ENCODE results near the gene NTNG2. TPM values are rescaled to one million over a fixed set of nuclear protein-coding genes. Genes with fewer than 3 reads are reported as not detected.

Gene NTNG2
- total RNA-seq, 1 experiment from 2014 or later: 6.0 TPM

DNA sequence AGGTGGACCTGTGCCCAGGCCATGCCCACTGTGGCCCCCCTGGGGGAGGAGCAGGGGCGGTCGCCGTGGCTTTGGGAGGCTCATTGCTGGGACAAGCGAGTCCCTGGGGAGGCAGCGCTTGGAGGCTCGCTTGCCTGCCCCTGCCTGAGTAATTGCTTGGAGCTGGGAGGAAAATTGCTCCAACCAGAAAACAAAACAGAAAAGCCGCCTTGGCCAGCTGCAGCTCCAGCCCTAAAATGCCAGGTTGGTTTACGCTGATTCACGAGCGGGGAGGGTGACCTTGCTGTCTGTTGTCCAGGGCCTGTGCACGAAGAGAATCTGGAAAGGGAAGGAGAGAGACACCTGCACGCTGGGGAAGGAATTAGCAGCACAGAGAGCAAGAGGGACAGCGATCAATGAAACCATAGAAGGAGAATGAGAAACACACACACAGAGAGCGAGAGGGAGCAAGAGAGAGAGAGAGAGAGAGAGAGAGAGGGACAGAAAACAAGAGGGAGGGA lies 25.3 kb downstream of the NTNG2 start:
- H3F3A ChIP-seq (ENCODE audit: low read length, unreplicated experiment): no peaks in the 10 kb centered on the region
- no peaks in the 10 kb centered on the region; the same call in 1 of the 2 replicates for H3K4me1 ChIP-seq (ENCODE audit: insufficient read depth, low read length)
- no TSS peak for BruUV-seq (replicated peaks)
- TF ChIP-seq CTCF (conservative IDR thresholded peaks at IDR 0.05; ENCODE audit: low read depth, low read length): no peak
- TF ChIP-seq EZH2phosphoT487 (IDR thresholded peaks at IDR 0.05; ENCODE audit: borderline replicate concordance, low read length): no peak
- no peak for TF ChIP-seq EZH2 (IDR thresholded peaks at IDR 0.05; ENCODE audit: low read length, unreplicated experiment)
- H3K79me2 ChIP-seq (ENCODE audit: low read length): no peaks in the 10 kb centered on the region
- ChIA-PET POLR2A (ENCODE audit: unreplicated experiment) (no interaction called here), CTCF (no interaction called here)
- H2AFZ ChIP-seq (ENCODE audit: low read length): no peak overlapping the region
- intact Hi-C loops (cut with micrococcal nuclease): no loop called here
- no peak overlapping the region for H3K27ac ChIP-seq (ENCODE audit: low read length)
- no peak overlapping the region for H3K9ac ChIP-seq (ENCODE audit: low read length)
- no peaks in the 10 kb centered on the region for H3K9me2 ChIP-seq (replicated peaks; ENCODE audit: low read length)
- H4K20me1 ChIP-seq (ENCODE audit: low read length): no peaks in the 10 kb centered on the region
- H3K4me2 ChIP-seq (ENCODE audit: low read length): no peak overlapping the region
- no peaks in the 10 kb centered on the region for H3K9me3 ChIP-seq (ENCODE audit: low read length)
- no peaks in the 10 kb centered on the region for H3K27me3 ChIP-seq (ENCODE audit: low read length)
- no peak overlapping the region for H3K4me3 ChIP-seq (ENCODE audit: low read length)
- DNase-seq: no peak
- H3K36me3 ChIP-seq (ENCODE audit: low read depth, low read length): no peaks in the 10 kb centered on the region
- no peak for ATAC-seq

- intact Hi-C loops (cut with micrococcal nuclease): no loop called here
- Histone ChIP-seq H4K20me1 (ENCODE audit: low read length) (no peaks in the 10 kb centered on the region), H3K27ac (ENCODE audit: low read length) (no peak overlapping the region), H3K9me2 (replicated peaks; ENCODE audit: low read length) (no peaks in the 10 kb centered on the region), H3K4me3 (ENCODE audit: low read length) (no peak overlapping the region), H3K9me3 (ENCODE audit: low read length) (no peaks in the 10 kb centered on the region), H3K36me3 (ENCODE audit: low read depth, low read length) (no peaks in the 10 kb centered on the region), H3K9ac (ENCODE audit: low read length) (no peak overlapping the region), H2AFZ (ENCODE audit: low read length) (no peak overlapping the region), H3K79me2 (ENCODE audit: low read length) (no peaks in the 10 kb centered on the region), H3F3A (ENCODE audit: low read length, unreplicated experiment) (no peaks in the 10 kb centered on the region), H3K4me2 (ENCODE audit: low read length) (no peak overlapping the region), H3K27me3 (ENCODE audit: low read length) (no peaks in the 10 kb centered on the region), H3K4me1 (ENCODE audit: insufficient read depth, low read length) (no peaks in the 10 kb centered on the region)
- BruUV-seq (replicated peaks): no TSS peak
- ChIA-PET CTCF (interaction anchor here (0.6 to 0.7 kb wide), 2 partner anchors 23 to 65 kb away, joined by 3 to 4 read pairs; no protein-coding TSS in a partner anchor), POLR2A (ENCODE audit: unreplicated experiment) (no interaction called here)
- no peak for TF ChIP-seq EZH2phosphoT487 (IDR thresholded peaks at IDR 0.05; ENCODE audit: borderline replicate concordance, low read length)
- TF ChIP-seq CTCF (conservative IDR thresholded peaks at IDR 0.05; ENCODE audit: low read depth, low read length): no peak
- no peak for TF ChIP-seq EZH2 (IDR thresholded peaks at IDR 0.05; ENCODE audit: low read length, unreplicated experiment)
- ATAC-seq: no peak
- no peak for DNase-seq
Observed at GRCh38 chr9:132190966-132191365, 29.1 kb downstream of the NTNG2 start.

DNA sequence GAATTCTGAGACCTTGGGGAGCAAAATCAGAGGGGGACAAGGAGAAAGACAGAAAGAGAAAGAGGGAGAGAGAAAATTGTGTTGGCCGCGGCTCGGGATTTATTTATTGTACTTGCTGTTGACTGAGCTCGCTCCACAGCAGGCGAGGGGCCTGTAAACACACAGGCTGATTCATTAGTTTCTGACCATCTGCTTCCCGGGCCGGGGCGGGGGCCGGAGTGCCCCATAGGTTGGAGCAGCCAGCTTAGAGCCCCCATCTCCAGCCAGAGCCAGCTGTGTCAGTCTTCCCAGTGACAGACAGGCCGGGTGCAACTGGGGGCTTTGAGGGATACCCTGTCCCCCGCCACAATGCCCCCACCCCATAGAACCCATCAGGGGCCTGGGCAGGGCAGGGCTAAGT lies 30.9 kb downstream of the NTNG2 start:
- ATAC-seq: no peak
- DNase-seq: no peak
- Histone ChIP-seq H3K4me3 (ENCODE audit: low read length) (no peak overlapping the region), H4K20me1 (ENCODE audit: low read length) (no peaks in the 10 kb centered on the region), H3K4me2 (ENCODE audit: low read length) (no peak overlapping the region), H3F3A (ENCODE audit: low read length, unreplicated experiment) (no peaks in the 10 kb centered on the region), H3K9me2 (replicated peaks; ENCODE audit: low read length) (no peaks in the 10 kb centered on the region), H3K27ac (ENCODE audit: low read length) (no peak overlapping the region), H3K27me3 (ENCODE audit: low read length) (no peaks in the 10 kb centered on the region), H3K79me2 (ENCODE audit: low read length) (no peaks in the 10 kb centered on the region), H3K36me3 (ENCODE audit: low read depth, low read length) (no peaks in the 10 kb centered on the region), H3K4me1 (ENCODE audit: insufficient read depth, low read length) (no peaks in the 10 kb centered on the region), H3K9ac (ENCODE audit: low read length) (no peak overlapping the region), H2AFZ (ENCODE audit: low read length) (no peak overlapping the region), H3K9me3 (ENCODE audit: low read length) (no peaks in the 10 kb centered on the region)
- intact Hi-C loops (cut with micrococcal nuclease): no loop called here
- CTCF ChIA-PET: no interaction called here
- no TSS peak for BruUV-seq (replicated peaks)
- POLR2A ChIA-PET (ENCODE audit: unreplicated experiment): no interaction called here
- TF ChIP-seq EZH2phosphoT487 (IDR thresholded peaks at IDR 0.05; ENCODE audit: borderline replicate concordance, low read length): no peak
- no peak for TF ChIP-seq CTCF (conservative IDR thresholded peaks at IDR 0.05; ENCODE audit: low read depth, low read length)
- no peak for TF ChIP-seq EZH2 (IDR thresholded peaks at IDR 0.05; ENCODE audit: low read length, unreplicated experiment)
